ENCODE results near the gene TEX13A.

Gene TEX13A

GRCh38 chrX:105228602-105229001, 8.1 kb upstream of the TEX13A start:
- no peaks in the 10 kb centered on the region for H3K36me3 Mint-ChIP-seq (ENCODE audit: low read depth)
- H3K4me3 Mint-ChIP-seq: no peak overlapping the region
- H3K9me3 Mint-ChIP-seq: no peaks in the 10 kb centered on the region
- H3K4me1 Mint-ChIP-seq: no peaks in the 10 kb centered on the region
- no peaks in the 10 kb centered on the region for H3K27me3 Mint-ChIP-seq (ENCODE audit: low read depth)
- no peak for TF ChIP-seq CTCF (IDR thresholded peaks at IDR 0.05; ENCODE audit: unreplicated experiment in 3 of 3)
- no peak overlapping the region for H3K27ac Mint-ChIP-seq

- Mint-ChIP-seq H3K36me3 (ENCODE audit: low read depth) (no peaks in the 10 kb centered on the region), H3K27me3 (ENCODE audit: low read depth) (no peaks in the 10 kb centered on the region), H3K4me1 (no peaks in the 10 kb centered on the region), H3K27ac (no peak overlapping the region), H3K9me3 (peaks cover 8% of the 10 kb centered on the region), H3K4me3 (no peak overlapping the region)
- no peak for TF ChIP-seq CTCF (IDR thresholded peaks at IDR 0.05; ENCODE audit: unreplicated experiment in 3 of 3)
Observed at GRCh38 chrX:105226499-105226898, 6.0 kb upstream of the TEX13A start.

GRCh38 chrX:105221374-105221773, 880 bp upstream of the TEX13A start:
- no peak for TF ChIP-seq CTCF (IDR thresholded peaks at IDR 0.05; ENCODE audit: unreplicated experiment in 3 of 3)
- Mint-ChIP-seq H3K36me3 (ENCODE audit: low read depth) (no peaks in the 10 kb centered on the region), H3K4me3 (no peak overlapping the region), H3K4me1 (no peaks in the 10 kb centered on the region), H3K27me3 (ENCODE audit: low read depth) (no peaks in the 10 kb centered on the region), H3K9me3 (peaks cover 21% of the 10 kb centered on the region), H3K27ac (no peak overlapping the region)

DNA sequence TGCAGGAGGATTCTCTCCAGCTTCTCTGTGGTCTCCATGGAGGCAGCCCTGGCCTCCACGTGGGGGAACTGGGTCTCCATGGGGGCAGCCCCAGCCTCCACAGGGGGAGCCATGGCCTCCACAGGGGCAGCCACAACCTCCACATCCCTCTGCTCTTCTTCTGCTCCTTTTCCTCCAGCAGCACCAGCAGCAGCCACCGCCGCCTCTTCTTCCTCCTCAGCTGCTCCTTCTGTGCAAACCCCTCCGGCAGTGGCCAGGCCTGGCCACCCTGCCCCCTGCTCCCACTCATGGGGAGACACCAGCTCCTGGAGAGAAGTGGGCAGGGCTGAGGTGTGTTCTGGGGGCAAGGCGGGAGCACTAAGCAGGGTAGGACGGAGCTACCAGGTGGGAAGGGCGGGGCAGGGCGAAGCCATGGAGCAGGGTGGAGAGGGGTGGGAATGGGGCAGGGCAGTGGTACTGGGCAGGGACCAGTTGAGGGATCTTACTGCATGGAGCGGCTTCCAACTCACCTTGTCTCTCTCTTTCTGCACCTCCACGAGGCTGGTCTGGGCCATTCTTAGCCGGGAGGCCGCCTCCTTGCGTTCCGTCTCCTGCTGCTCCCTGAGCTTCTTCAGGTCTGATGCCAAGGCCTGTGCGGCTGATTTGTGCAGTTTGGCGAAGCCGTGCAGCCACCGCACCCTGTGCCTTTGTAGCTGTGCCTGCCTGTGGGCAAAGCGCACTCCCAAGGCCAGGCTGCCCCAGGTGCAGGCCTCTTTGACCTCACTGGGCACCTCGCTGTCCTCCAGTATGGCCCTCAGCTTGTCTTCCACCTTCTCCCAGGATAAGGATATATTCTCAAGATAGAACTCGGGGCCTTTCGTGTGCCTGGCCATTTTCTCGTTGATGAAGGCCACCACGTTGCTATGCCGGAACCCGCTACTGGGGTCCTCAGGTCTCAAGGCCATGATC, 766 bp downstream of the TEX13A start:
- no peak overlapping the region for H3K27ac Mint-ChIP-seq
- H3K9me3 Mint-ChIP-seq: peaks cover 31% of the 10 kb centered on the region
- TF ChIP-seq CTCF (IDR thresholded peaks at IDR 0.05; ENCODE audit: unreplicated experiment in 3 of 3): no peak
- H3K36me3 Mint-ChIP-seq (ENCODE audit: low read depth): no peaks in the 10 kb centered on the region
- H3K4me3 Mint-ChIP-seq: no peak overlapping the region
- no peaks in the 10 kb centered on the region for H3K27me3 Mint-ChIP-seq (ENCODE audit: low read depth)
- H3K4me1 Mint-ChIP-seq: no peaks in the 10 kb centered on the region

GRCh38 chrX:105211066-105211575, 9.4 kb downstream of the TEX13A start:
- TF ChIP-seq CTCF (IDR thresholded peaks at IDR 0.05; ENCODE audit: unreplicated experiment in 3 of 3): no peak
- H3K27me3 Mint-ChIP-seq (ENCODE audit: low read depth): peaks cover 3% of the 10 kb centered on the region
- no peak overlapping the region for H3K4me3 Mint-ChIP-seq
- H3K9me3 Mint-ChIP-seq: peaks cover 19% of the 10 kb centered on the region
- no peaks in the 10 kb centered on the region for H3K4me1 Mint-ChIP-seq
- no peak overlapping the region for H3K27ac Mint-ChIP-seq
- no peaks in the 10 kb centered on the region for H3K36me3 Mint-ChIP-seq (ENCODE audit: low read depth)

Data from nephron (organoid).